AG10803 (cell line): Measurements from ENCODE around the gene GPR17.

Source experiments
- DNase-seq: peaks from one replicate; pipeline ENCODE4 v3.0.0; 2010; ENCODE audit warnings: low read depth
- H3K4me3 ChIP-seq: 2 replicates; pipeline ENCODE4 v1.5.1; 2011; ENCODE audit warnings: mild to moderate bottlenecking, low read length, control low read depth
- TF ChIP-seq, protein P1 (sequence below): conservative IDR thresholded peaks from 2 replicates; pipeline ENCODE4 v1.5.1; 2011; ENCODE audit warnings: mild to moderate bottlenecking, low read length, control low read depth, inconsistent platforms

Gene GPR17

DNA sequence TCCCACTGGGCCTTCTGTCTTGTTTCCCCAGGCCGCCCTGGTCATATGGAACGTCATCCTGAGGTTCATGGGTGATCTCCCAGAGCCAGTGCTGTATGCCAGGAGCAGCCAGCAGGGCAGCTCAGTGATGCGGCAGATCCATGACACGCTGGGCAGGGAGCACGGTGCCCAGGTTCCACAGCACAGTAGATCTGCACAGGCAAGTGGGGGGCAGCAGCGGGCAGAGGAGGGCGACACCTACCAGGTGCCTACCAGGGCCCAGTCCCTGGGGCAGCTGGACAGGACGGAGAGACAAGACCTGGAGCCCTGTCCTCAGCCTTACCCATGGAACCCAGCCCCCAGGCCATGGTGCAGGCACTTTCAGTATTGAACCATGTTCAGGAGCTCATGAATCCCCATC lies 36.1 kb upstream of the GPR17 start:
- DNase-seq: no peak
- no peak overlapping the region for H3K4me3 ChIP-seq
- TF ChIP-seq, protein P1, sequence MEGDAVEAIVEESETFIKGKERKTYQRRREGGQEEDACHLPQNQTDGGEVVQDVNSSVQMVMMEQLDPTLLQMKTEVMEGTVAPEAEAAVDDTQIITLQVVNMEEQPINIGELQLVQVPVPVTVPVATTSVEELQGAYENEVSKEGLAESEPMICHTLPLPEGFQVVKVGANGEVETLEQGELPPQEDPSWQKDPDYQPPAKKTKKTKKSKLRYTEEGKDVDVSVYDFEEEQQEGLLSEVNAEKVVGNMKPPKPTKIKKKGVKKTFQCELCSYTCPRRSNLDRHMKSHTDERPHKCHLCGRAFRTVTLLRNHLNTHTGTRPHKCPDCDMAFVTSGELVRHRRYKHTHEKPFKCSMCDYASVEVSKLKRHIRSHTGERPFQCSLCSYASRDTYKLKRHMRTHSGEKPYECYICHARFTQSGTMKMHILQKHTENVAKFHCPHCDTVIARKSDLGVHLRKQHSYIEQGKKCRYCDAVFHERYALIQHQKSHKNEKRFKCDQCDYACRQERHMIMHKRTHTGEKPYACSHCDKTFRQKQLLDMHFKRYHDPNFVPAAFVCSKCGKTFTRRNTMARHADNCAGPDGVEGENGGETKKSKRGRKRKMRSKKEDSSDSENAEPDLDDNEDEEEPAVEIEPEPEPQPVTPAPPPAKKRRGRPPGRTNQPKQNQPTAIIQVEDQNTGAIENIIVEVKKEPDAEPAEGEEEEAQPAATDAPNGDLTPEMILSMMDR: no peak

DNA sequence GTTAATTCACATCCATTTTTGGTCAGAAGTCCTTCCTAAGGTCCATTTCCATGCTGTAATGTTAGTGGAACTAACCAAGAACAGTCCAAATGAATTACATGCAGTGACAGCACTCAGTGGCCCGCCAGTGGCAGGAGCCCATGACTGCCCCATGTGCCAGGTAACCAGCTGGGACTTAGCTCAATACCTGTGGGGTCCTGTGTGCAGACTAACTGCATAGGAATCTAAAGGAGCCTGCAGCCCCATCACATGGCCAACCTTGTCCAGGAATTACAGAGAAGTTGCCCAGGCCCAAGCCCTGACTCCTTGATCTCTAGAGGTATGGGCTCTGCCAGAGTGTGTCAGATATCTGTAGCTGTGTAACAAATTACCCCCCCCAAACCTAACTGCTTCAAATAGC lies 35.4 kb upstream of the GPR17 start:
- TF ChIP-seq, protein P1: no peak
- DNase-seq: no peak
- H3K4me3 ChIP-seq: no peak overlapping the region

DNA sequence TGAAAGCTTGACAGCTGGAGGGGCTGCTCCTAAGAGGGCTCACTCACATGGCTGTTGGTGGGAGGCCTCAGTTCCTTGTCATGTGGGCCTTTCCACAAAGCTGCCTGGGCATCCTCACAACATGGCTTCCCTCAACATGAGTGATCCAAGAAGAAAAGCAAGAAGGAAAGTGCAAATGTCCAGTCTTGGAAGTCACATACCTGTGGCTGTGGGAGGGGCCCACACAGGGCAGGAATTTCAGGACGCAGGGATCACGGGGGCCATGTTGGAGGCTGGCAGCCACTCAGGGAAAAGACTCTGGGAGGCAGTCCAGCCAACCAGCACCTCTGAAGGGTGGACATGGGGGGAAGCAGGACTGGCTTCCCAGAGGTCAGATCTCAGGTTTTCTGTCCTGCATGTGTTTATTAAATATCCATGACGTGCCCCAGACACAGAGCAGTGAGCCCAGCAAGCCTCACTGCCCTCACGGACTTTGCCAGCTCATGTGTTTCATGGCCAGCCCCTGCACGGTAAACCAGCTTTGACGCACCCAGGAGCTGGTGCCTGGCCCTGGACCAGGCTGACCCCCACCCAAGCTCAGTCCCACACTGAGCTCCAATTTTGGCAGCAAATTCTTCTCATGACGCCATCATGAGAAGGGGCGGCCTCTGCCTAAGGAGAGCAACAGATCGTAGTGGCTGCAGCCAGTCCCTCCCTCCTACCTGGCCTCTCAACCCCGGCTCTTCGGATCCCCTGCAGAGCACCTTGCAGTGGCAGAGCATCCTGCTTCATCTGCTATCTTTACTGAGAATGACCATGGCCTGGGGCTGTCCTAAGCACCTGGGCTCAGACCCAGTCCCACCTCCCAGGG lies 34.7 kb upstream of the GPR17 start:
- TF ChIP-seq, protein P1: no peak

DNA sequence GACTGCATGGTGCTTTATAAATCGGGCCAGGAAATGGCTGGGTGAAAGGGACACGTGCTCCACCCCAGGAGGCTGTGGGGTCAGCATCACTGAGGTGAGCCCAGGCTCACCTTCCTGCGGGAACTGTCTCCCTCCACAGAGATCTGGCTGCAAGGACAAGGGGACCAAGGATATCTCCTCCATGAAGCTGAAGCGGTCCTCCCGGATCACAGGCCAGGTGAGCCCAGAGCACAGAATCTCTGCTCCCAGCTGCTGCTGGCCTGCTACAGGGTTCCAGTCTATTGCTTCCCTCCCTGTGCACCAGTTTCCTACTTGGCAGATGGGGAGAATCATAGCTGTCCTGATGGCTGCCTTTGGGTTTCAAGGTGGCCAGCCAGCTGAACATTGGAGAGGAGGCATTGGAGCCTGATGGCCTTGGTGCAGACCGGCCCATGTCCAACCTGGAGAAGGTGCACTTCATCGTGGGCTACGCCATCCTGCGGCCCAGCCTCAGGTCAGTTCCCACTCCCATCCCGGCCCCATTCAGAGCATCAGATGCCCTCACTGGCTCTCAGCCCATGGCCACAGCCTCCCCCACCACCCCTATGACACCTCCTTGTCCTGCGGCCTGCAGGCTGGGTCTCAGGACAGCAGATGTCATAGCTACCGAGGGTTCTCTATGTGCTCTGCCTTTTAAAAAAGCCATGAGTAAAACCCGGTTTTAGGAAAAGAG lies 33.7 kb upstream of the GPR17 start:
- H3K4me3 ChIP-seq: no peak overlapping the region
- no peak for DNase-seq
- TF ChIP-seq, protein P1: no peak

More for the DNA sequence above, 34.7 kb upstream of the GPR17 start:
- DNase-seq: no peak
- no peak overlapping the region for H3K4me3 ChIP-seq

DNA sequence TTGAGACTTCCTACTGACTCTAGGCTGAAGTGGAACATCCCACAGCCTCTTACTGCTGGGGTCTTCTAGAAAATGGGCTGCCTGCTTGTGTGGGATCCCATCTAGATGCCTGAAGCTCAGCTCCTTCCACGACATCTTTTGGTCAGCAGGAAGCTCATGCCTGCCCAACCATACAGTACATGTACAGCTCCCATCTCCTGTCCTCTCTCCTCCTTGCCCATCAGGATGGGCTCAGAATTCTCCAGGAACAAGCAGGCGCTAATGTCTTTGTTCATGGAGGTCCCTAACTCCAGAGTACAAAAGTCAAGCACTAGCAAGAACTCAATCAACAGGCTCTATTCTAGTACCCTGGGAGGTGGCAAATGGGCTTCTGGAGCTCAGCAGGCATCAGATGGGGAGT lies 31.7 kb upstream of the GPR17 start:
- H3K4me3 ChIP-seq: no peak overlapping the region
- no peak for DNase-seq
- TF ChIP-seq, protein P1: no peak

DNA sequence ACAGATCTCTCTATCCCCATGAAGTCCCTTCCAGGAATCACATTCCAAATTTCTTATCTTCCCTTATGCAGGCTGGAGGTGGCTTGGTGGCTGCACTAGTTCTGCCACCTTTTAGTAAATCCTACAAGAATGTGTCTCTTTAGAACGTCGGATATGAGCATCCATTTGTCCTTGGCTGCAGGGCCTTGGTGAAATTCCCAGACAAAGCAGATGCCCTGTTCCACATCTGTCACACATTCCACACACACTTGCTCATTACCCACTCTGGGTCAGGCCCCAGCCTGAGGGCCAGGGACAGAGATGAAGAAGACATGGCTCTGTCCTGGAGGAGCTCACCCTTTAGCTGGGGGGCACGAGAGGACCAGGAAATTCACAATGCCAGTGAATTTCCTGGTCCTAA lies 31.2 kb upstream of the GPR17 start:
- no peak overlapping the region for H3K4me3 ChIP-seq
- TF ChIP-seq, protein P1: no peak
- DNase-seq: peak; percentile 88
